PFSK-1 (cell line): ENCODE data around the gene INPP4B.

Source experiments
- FOXP2 ChIP-seq: optimal IDR thresholded peaks from 2 replicates; pipeline ENCODE3; 2011; ENCODE audit warnings: borderline replicate concordance, control low read depth, inconsistent platforms; ENCODE audit not compliant: insufficient read depth; ENCODE audit errors: extremely low read length, extremely low read depth
- POLR2AphosphoS5 ChIP-seq: IDR thresholded peaks from 2 replicates; pipeline ENCODE4 v1.6.1; 2012; ENCODE audit warnings: low read depth, mild to moderate bottlenecking, control low read depth, low read length, moderate library complexity
- SIN3A ChIP-seq: IDR thresholded peaks from 2 replicates; pipeline ENCODE4 v1.6.1; 2012; ENCODE audit warnings: mild to moderate bottlenecking, low read length, moderate library complexity, borderline replicate concordance; ENCODE audit not compliant: insufficient read depth
- TAF1 ChIP-seq: IDR thresholded peaks from 2 replicates; pipeline ENCODE4 v1.6.1; 2012; ENCODE audit warnings: low read length, control low read depth, borderline replicate concordance; ENCODE audit not compliant: insufficient read depth
- TF ChIP-seq, protein P1 (sequence below), 2 experiments: IDR thresholded peaks; 2 replicates each; pipeline versions ENCODE4 v1.6.1 to v1.8.0; 2011 to 2012; ENCODE audit warnings: low read depth in 2 of 2, low read length in 2 of 2, control low read depth in 1 of 2, inconsistent platforms in 1 of 2, mild to moderate bottlenecking in 1 of 2, moderate library complexity in 1 of 2; ENCODE audit not compliant: insufficient read depth in 1 of 2

The INPP4B gene

DNA sequence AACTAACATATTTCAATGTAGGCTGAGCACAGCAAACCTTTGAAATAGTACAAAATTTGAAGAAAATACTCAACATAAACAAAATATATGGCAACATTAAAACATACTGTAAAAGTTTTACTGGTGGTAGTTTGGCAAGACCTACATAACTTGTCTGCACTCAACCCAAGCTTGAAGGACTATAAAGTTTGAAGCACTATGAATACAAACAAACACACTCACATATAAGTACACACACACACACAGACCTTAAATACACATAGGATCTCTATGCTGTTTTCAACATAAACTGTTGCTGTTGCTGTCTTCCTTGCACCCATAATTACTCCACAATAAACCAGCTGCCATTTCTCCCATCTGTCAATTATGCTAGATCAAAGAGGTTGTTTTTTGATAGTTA lies 620.1 kb downstream of the INPP4B start:
- TF ChIP-seq POLR2AphosphoS5: no peak

DNA sequence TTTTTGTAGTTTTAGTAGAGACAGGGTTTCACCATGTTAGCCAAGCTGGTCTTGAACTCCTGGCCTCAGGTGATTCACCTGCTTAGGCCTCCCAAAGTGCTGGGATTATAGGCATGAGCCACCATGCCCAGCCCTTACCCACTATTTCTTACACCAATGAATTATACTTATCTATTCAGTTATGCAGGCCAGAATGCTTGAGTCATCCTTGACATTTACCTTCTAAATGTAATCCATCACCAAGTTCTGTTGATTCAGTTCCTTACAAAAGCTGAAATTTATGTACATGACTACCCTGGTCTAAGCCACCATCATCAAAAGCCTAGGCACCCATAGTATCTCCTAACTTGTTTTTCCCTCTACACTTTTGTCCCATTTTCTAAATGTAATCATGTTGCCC lies 624.0 kb downstream of the INPP4B start:
- TF ChIP-seq, protein P1, sequence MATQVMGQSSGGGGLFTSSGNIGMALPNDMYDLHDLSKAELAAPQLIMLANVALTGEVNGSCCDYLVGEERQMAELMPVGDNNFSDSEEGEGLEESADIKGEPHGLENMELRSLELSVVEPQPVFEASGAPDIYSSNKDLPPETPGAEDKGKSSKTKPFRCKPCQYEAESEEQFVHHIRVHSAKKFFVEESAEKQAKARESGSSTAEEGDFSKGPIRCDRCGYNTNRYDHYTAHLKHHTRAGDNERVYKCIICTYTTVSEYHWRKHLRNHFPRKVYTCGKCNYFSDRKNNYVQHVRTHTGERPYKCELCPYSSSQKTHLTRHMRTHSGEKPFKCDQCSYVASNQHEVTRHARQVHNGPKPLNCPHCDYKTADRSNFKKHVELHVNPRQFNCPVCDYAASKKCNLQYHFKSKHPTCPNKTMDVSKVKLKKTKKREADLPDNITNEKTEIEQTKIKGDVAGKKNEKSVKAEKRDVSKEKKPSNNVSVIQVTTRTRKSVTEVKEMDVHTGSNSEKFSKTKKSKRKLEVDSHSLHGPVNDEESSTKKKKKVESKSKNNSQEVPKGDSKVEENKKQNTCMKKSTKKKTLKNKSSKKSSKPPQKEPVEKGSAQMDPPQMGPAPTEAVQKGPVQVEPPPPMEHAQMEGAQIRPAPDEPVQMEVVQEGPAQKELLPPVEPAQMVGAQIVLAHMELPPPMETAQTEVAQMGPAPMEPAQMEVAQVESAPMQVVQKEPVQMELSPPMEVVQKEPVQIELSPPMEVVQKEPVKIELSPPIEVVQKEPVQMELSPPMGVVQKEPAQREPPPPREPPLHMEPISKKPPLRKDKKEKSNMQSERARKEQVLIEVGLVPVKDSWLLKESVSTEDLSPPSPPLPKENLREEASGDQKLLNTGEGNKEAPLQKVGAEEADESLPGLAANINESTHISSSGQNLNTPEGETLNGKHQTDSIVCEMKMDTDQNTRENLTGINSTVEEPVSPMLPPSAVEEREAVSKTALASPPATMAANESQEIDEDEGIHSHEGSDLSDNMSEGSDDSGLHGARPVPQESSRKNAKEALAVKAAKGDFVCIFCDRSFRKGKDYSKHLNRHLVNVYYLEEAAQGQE (IDR thresholded peaks at IDR 0.05; ENCODE audit: insufficient read depth in 1 of 2, low read depth in 2 of 2, low read length in 2 of 2): no peak
- TF ChIP-seq TAF1 (no peak), FOXP2 (no peak), POLR2AphosphoS5 (no peak), SIN3A (no peak)

DNA sequence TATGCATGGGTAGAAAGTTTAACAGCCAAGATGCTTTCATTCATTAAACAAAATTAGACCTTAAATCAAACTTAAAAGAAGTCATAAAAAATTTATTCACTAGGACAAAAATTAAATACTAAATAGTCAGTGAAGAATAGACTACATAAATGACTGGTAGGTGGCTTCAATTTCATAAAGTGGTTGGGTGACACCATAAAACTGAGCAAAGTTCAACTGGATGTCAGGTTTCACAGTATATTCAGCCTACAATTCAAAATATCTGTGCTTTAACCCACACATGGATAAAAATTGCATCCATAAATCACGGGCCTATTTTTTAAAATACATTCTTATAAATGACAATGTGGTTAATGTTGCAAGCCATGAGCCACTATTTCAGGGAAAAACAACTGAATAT lies 627.4 kb downstream of the INPP4B start:
- TF ChIP-seq FOXP2: no peak
- no peak for TF ChIP-seq POLR2AphosphoS5
- TF ChIP-seq SIN3A: no peak
- TF ChIP-seq, protein P1 (IDR thresholded peaks at IDR 0.05; ENCODE audit: insufficient read depth in 1 of 2, low read depth in 2 of 2, low read length in 2 of 2): no peak
- TF ChIP-seq TAF1: no peak

DNA sequence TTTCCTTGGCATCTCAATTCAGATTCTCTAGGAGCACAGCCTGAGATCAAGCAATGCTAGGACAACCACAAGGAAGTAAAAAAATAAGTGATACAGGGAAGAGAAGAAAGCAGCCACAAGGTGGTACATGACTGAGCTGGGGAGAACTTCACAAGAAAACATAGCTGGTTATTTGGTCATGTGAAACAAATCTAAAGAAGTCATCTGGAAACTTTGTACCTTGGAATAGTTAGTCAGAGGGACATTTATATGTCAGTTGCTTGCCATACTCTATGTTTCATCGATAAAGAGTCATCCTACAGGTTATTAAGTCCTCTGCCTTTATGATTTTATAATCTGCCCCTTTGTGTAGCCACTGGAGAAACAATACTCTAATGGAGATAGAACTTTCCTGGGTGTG lies 634.7 kb downstream of the INPP4B start:
- TF ChIP-seq POLR2AphosphoS5 (no peak), SIN3A (no peak), FOXP2 (no peak), TAF1 (no peak)
- TF ChIP-seq, protein P1 (IDR thresholded peaks at IDR 0.05; ENCODE audit: insufficient read depth in 1 of 2, low read depth in 2 of 2, low read length in 2 of 2): no peak

DNA sequence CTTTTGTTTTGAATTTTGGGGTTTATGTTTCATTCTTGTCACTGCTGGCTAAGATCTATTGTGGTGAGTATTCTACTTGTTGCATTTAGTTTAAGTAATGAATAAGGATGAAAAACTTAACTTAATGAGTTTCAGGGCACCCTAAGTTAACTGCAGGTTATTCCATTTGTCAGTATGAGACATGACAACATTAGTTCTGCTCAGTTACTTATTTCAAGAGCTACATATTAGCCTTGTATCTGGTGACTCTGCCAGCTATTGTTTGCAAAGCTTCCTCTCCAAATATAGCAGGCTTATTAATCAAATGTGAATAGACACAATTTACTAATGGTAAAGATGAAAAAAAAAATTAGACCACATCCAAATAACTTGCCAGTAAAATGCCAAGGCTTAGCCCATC lies 642.6 kb downstream of the INPP4B start:
- no peak for TF ChIP-seq TAF1
- no peak for TF ChIP-seq SIN3A
- no peak for TF ChIP-seq FOXP2

DNA sequence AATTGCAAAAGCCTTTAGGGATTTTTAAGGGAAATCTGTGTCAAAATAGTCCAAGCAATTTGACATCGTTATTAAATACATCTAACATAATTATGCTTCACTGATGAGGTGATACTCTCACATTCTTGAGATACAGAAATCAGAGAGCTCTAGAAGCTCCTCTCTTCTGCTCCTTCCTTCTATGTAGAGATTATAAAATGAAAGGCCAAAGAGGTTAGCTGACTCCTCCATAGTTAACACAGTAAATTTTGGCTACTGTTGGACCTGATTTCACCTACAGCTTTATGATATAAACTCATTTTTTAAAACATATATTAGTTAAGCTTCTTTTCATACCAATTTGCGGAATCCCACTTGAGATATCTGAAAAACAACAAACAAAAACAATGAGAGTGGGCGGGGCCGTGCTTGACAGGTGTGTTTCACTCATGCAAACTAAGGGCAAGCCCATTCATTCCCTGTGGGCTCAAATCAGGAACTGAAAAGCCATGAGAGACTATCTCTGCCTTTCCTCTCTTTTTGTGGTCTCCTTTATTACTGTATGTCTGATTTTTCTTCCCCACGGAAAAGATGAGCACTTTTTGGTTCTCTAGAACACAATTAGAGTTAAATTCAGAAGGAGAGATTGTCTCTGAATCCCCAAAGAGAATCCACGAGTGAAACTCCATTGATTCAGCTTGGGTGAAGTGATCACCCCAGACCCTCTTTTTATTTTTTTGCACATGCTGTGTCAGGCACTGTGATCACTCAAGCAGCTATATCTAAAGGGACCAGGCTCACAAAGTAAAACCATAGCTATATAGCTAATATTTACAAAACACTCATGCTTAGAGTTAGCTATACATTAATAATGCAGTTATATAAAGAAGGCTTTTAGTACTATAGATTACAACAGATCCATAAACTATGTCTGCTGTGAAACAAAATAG lies 643.4 kb downstream of the INPP4B start:
- no peak for TF ChIP-seq POLR2AphosphoS5
- TF ChIP-seq FOXP2: no peak
- TF ChIP-seq, protein P1 (IDR thresholded peaks at IDR 0.05; ENCODE audit: insufficient read depth in 1 of 2, low read depth in 2 of 2, low read length in 2 of 2): no peak
- TF ChIP-seq SIN3A: no peak
- TF ChIP-seq TAF1: no peak
